ELF-1 (cell line): ENCODE measurements around the gene ABHD13.

ENCODE experiments used
- DNase-seq: peaks from one replicate; pipeline ENCODE4 v3.0.0-alpha.2; 2016; ENCODE audit warnings: low read depth, low spot score

The ABHD13 gene

DNA sequence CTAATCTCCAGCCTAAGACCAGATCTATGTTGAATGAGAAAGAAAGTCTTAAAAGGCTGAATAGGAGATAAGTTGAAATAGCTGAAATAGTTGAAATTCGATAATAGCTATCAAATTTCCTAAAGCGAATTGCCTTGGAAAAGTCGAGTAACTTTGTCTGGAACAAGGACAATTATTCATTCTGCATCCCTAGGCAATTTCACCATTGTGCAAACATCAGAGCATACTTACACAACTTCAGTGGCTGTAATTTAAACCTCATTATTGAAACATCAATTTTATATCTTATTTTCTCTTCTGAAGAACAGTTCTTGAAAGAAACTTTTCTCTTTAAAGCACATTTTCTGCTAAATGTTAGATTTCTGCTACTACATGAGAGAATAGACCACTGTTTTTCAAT is 64.9 kb downstream of the ABHD13 start:
- DNase-seq, result no peak
